Heart right ventricle (tissue), 16 donors: ENCODE measurements around the gene IL1R1. TPM values are rescaled to one million over a fixed set of nuclear protein-coding genes. Genes with fewer than 3 reads are reported as not detected.

Source experiments
- ATAC-seq, 8 donors: fragments of 200-7000 bp; cut with Tn5 transposase; one replicate each; pipeline ENCODE4 v1.9.1; 2020; ENCODE audit warnings: mild to moderate bottlenecking in 8 of 8, moderate library complexity in 8 of 8, moderate number of reproducible peaks in 1 of 8
- DNase-seq, 2 donors: peaks; one replicate each; pipeline ENCODE4 v3.0.0-alpha.2; 2020
- H3K27ac ChIP-seq, 10 donors: fragments of 200-600 bp; sonication (generic) in 2 of 10; one replicate each; pipeline versions ENCODE4 v1.5.0 to v1.8.0; 2020 to 2022; ENCODE audit warnings: mild to moderate bottlenecking in 3 of 10
- H3K27me3 ChIP-seq, 7 donors: fragments of 200-600 bp; one replicate each; pipeline ENCODE4 v1.8.0; 2021 to 2022; ENCODE audit warnings: mild to moderate bottlenecking in 2 of 7
- H3K36me3 ChIP-seq, 9 donors: fragments of 200-600 bp; sonication (generic) in 1 of 9; one replicate each; pipeline versions ENCODE4 v1.5.0 to v1.8.0; 2020 to 2022; ENCODE audit warnings: mild to moderate bottlenecking in 2 of 9
- H3K4me1 ChIP-seq, 9 donors: fragments of 200-600 bp; sonication (generic) in 1 of 9; one replicate each; pipeline versions ENCODE4 v1.5.0 to v1.8.0; 2020 to 2022; ENCODE audit warnings: mild to moderate bottlenecking in 4 of 9
- H3K4me3 ChIP-seq, 10 donors: fragments of 200-600 bp; sonication (generic) in 2 of 10; one replicate each; pipeline versions ENCODE4 v1.5.0 to v1.8.0; 2020 to 2022; ENCODE audit warnings: mild to moderate bottlenecking in 7 of 10, moderate library complexity in 2 of 10
- H3K9me3 ChIP-seq, 11 donors: fragments of 200-600 bp in 10 of 11; sonication (generic) in 2 of 11; one replicate each; pipeline versions ENCODE4 v1.5.0 to v1.8.0; 2013 to 2022; ENCODE audit warnings: mild to moderate bottlenecking in 2 of 11, control low read depth in 1 of 11, moderate library complexity in 1 of 11
- WGBS, 2 donors: extraction: QIAGEN DNeasy Blood & Tissue Kit; methylation state at CpG; one replicate each; pipeline ENCODE4 v1.1.7; 2013; ENCODE audit warnings: inconsistent platforms in 1 of 2; 5-methylcytosine and 5-hydroxymethylcytosine counted together
- intact Hi-C, 10 donors: fragments of 100-400 bp; cut with DNase I; formaldehyde crosslinking; loops; one replicate each; pipeline versions ENCODE4 v1.11.1 to v1.14.2; 2022
- polyA plus RNA-seq, 2 donors: library from polyadenylated mRNA; stranded (reverse); fragments of 200-250 nt; gene quantifications; one replicate each; pipeline ENCODE4 v1.2.3, GENCODE V29; 2013
- total RNA-seq, 10 donors: library from RNA; stranded (reverse); fragmentation: NEBNext Ultra II Directional in 3 of 10; extraction: Animal tissue kit (Norgen Biotek cat#: 25700) in 3 of 10; gene quantifications; one replicate each; pipeline versions ENCODE4 v1.2.1 to v1.2.4, GENCODE V29; 2021 to 2023
- TF ChIP-seq, protein P1 (sequence below), 9 donors: fragments of 200-600 bp; sonication (generic) in 2 of 9; IDR thresholded peaks; one replicate each; pipeline versions ENCODE4 v1.5.0 to v1.8.0; 2021 to 2022; ENCODE audit warnings: antibody characterized with exemption in 9 of 9, mild to moderate bottlenecking in 5 of 9, moderate library complexity in 1 of 9
- donor health status: Arrhythmogenic right ventricular cardiomyopathy.
- donor health status: ischemic (EF 13 %, LVEDD 7.1; RV severe dilation, severe dysfunction).
- donor health status: healthy with polysubstance abuse.
- donor health status: DM: no; HTN: yes; CAD: no.
- donor health status: DM: no; HTN: no; CAD: no.
- donor health status: ischemic (EF 25% LVEDD 6.9; RV normal size, moderate dysfunction).
- donor health status: ischemic (EF 25% LVEDD 5.7; RV mildly dilated, moderate dysfunction).
- donor health status: healthy.
- donor health status: DM: yes; HTN: yes; CAD: no.
- donor health status: Ischemic cardiomyopathy.
- donor health status: ischemic (EF 35%, LVEDD 5.7; RV mildly dilated, moderate dysfunction).
- donor health status: nonischemic (EF 11% LVEDD 7.7; RV severe dilation, severe dysfunction).
- donor health status: DM: yes; HTN: yes; CAD: no.
- donor health status: PGD.
- donor health status: ischemic (EF 29% LVEDD 5.4; RV normal size, mild dysfunction).
- donor health status: nonischemic (EF 23%, LVEDD 6.1; RV moderate dilation, normal function).

IL1R1 gene
- total and polyA plus RNA-seq, 12 donors, result 5.7 to 47.0 (median 18.6) TPM

DNA sequence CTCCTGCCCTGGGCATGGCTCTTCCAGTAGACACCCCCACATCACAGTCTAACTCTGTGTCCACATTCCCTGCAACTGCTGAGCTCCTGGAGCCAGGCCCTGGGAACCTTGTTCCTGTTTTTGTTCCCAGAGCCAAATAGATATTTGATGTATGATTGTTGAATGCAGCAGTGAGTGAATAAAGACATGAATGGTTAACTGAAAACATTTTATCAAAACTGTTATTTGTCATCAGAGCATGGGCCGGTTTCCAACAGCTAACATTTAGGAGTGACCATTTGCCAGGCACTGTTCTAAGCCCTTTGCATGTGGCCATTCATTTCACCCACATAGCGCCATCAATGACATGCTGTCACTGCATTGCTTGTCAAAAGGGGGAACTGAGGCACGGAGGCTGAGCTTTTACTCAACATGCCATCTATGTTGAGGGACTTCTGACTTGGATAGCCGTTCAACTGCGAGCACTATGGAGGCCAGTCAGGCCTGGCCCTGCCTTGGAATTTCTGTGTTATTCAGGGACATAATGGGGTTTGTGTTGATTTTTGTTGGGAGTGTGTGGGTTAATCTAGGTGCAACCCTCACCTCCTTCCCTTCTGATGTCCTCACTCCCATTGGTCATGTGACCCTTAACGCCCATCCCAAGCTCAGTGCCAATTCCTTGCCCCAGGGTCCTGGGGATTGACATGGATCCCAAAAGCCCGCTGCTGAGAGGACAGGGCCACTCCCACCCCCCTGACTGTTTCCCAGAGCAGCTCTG, 12.6 kb downstream of the IL1R1 start:
- Histone ChIP-seq H3K27ac (peak overlapping the region in 2 of 10 donors; percentile 34 to 57), H3K4me1 (peaks cover 0 to 34% (median 16%) of the 10 kb centered on the region in 9 donors), H3K36me3 (peaks cover 0 to 79% (median 7%) of the 10 kb centered on the region in 9 donors), H3K9me3 (peaks cover 0 to 6% (median 0%) of the 10 kb centered on the region in 11 donors), H3K4me3 (no peak overlapping the region), H3K27me3 (no peaks in the 10 kb centered on the region)
- DNase-seq, result no peak
- 71 to 86% methylated on average over 7 of the region's 7 CpGs for WGBS, 2 donors
- TF ChIP-seq, protein P1, sequence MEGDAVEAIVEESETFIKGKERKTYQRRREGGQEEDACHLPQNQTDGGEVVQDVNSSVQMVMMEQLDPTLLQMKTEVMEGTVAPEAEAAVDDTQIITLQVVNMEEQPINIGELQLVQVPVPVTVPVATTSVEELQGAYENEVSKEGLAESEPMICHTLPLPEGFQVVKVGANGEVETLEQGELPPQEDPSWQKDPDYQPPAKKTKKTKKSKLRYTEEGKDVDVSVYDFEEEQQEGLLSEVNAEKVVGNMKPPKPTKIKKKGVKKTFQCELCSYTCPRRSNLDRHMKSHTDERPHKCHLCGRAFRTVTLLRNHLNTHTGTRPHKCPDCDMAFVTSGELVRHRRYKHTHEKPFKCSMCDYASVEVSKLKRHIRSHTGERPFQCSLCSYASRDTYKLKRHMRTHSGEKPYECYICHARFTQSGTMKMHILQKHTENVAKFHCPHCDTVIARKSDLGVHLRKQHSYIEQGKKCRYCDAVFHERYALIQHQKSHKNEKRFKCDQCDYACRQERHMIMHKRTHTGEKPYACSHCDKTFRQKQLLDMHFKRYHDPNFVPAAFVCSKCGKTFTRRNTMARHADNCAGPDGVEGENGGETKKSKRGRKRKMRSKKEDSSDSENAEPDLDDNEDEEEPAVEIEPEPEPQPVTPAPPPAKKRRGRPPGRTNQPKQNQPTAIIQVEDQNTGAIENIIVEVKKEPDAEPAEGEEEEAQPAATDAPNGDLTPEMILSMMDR (IDR thresholded peaks at IDR 0.05), result no peak
- ATAC-seq, result peak in 1 of 8 donors; percentile 10
- intact Hi-C loops, result no loop called here

DNA sequence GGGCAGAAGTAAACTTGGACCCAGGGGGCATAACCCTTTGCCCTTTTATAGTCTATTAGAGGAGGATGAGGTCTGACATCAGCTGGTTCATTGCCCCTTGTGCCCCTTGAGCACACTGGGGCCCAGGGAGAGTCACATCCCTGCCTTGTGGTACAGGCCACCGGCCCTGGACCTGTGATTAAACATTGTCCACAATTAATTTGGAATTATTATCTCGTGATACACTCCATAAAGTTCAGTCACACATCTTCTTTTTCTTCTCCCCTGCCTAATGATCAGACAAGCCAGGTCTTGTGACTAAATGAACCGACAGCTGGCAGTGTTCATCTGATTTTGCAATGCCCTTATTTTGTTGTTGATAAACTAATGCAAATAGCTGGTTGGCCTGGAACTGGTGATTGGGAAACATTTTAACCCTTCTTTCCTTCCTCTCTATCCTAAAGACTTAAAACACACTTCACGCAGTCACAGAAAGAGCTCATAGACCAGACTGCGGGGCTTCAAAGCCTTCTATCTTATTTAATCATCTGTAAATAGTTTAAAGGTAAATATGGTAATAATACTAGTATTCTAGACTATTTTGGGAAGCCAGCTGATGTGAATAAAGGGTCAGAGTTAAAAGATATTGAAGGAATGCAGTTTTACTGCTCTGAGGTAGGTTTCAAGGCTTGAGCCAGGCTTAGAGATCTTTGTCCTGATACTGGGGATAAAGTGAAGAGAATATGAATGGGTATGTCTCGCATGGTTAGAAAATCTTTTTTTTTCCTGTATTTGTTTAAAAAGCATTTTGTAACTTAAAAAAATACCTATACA, 13.4 kb downstream of the IL1R1 start:
- H3K36me3 ChIP-seq, result peaks cover 0 to 81% (median 7%) of the 10 kb centered on the region in 9 donors
- intact Hi-C loops, result no loop called here
- H3K9me3 ChIP-seq, result peaks cover 0 to 6% (median 0%) of the 10 kb centered on the region in 11 donors
- TF ChIP-seq, protein P1 (IDR thresholded peaks at IDR 0.05), result no peak
- no peaks in the 10 kb centered on the region for H3K27me3 ChIP-seq
- H3K27ac ChIP-seq, result peak overlapping the region in 2 of 10 donors; percentile 34 to 57
- ATAC-seq, result peak in 2 of 8 donors; percentile 27 to 44
- WGBS, 2 donors, result 76 to 84% methylated on average over 6 of the region's 6 CpGs
- H3K4me3 ChIP-seq, result no peak overlapping the region
- DNase-seq, result no peak
- H3K4me1 ChIP-seq, result peaks cover 0 to 28% (median 12%) of the 10 kb centered on the region in 9 donors

DNA sequence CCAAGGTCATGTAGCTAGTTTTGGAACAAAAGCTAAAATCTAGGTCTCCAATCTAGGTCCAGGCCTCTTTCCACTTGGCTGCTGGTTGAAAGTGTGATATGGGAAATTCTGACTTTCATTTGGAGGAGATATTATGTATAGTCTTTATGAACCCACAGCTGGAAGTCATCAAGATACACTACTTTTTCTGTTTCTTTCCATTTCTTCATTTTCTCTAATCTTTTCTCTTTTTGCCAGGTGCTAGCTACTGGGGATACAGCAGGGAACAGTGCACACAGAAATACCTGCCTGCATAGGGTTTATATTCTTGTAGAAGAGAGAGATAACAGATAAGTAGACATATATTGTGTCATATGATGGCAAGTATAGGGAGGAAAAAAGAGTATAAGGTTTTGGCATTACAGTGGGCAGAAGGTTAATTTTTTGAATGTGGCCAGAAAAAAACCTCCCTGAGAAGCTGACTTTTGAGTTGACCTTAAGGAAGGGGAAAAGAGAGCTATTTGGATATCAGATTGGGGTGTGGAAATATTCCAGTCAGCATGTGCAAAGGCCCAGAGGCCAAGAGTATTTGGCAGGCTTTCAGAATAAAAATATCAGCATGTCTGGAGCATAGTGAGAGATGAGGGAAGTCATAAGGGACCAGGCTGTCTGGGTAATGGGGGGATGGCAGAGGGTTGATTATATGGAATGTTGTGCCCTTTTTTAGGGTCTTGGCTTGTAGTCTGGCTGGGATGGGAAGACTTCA, 15.6 kb downstream of the IL1R1 start:
- no peak overlapping the region for H3K4me3 ChIP-seq
- H3K4me1 ChIP-seq, result peaks cover 0 to 28% (median 11%) of the 10 kb centered on the region in 9 donors
- no peaks in the 10 kb centered on the region for H3K27me3 ChIP-seq
- H3K36me3 ChIP-seq, result peaks cover 0 to 81% (median 7%) of the 10 kb centered on the region in 9 donors
- peaks cover 0 to 6% (median 0%) of the 10 kb centered on the region in 11 donors for H3K9me3 ChIP-seq
- TF ChIP-seq, protein P1 (IDR thresholded peaks at IDR 0.05), result no peak
- peak overlapping the region in 1 of 10 donors; percentile 0 for H3K27ac ChIP-seq
- no peak for DNase-seq
- ATAC-seq, result no peak
- intact Hi-C loops, result no loop called here

DNA sequence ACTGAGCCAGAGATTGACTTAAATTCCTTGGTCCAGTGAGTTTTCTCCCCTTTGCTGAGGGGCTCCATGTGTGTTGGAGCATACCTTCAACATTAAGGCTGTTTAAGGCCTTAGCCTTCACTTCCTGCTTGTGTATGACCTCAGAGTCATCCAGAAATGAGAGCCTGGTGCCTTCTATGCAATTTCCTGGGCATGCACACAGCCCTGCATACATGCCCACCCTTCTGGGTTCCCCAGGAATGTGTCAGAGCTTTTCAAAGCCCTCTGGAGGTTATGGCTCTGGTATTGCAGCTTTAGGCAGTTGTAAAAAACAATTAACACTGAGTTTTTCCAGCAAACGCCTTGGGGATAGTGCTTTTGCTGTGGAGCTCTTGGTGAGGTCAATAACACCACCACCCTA, 16.7 kb downstream of the IL1R1 start:
- intact Hi-C loops, result no loop called here
- H3K4me3 ChIP-seq, result no peak overlapping the region
- H3K4me1 ChIP-seq, result peaks cover 0 to 28% (median 11%) of the 10 kb centered on the region in 9 donors
- TF ChIP-seq, protein P1 (IDR thresholded peaks at IDR 0.05), result no peak
- peaks cover 0 to 6% (median 0%) of the 10 kb centered on the region in 11 donors for H3K9me3 ChIP-seq
- no peaks in the 10 kb centered on the region for H3K27me3 ChIP-seq
- DNase-seq (no peak), ATAC-seq (no peak)
- WGBS, 2 donors, result 68 to 73% methylated on average over 1 of the region's 1 CpG
- H3K36me3 ChIP-seq, result peaks cover 0 to 77% (median 7%) of the 10 kb centered on the region in 9 donors
- H3K27ac ChIP-seq, result no peak overlapping the region
